ENCODE measurements around the gene USP9Y. TPM values are rescaled to one million over a fixed set of nuclear protein-coding genes. Genes with fewer than 3 reads are reported as not detected.

The USP9Y gene
- total RNA-seq, 1 experiment from 2014 or later: not detected

DNA sequence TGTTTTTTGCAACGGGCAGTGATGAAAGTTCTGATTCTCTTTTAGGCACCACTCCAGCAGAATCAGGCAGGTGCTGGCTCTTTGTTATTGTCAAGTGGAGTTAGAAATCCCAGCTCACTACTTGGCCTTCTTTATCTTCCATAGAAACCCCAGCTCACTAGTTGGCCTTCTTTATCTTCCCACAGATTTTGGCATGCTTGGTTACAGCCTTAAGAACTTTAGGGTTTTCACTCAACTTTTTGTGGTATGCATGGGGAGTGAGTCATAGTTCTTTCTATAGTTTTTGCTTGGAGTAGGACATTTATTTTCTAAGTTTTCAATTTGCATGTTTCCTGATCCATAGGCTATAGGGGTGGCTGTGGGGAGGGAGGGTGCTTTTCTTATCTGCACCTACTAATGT is 55.0 kb downstream of the USP9Y start:
- no peak for DNase-seq (ENCODE audit: low read depth)

DNA sequence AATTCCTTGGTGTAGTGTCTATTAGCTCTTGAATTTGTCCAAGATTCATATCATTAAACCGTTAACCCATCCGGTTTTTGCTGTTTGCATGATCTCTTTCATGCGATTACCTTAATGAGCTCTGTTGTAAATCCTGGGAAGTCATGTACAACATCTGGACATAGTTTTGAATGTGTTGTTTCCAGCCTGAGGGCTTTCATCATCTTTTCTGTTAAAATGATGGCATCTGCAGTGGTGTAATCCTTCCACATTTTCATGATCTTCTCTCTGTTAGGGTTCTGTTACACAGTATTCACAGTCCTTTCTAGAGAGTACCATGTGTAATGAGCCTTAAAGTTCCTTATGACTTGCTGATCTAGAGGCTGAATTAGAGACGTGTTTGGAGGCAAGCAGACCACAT is 64.9 kb downstream of the USP9Y start:
- no peak for DNase-seq (ENCODE audit: low read depth)

DNA sequence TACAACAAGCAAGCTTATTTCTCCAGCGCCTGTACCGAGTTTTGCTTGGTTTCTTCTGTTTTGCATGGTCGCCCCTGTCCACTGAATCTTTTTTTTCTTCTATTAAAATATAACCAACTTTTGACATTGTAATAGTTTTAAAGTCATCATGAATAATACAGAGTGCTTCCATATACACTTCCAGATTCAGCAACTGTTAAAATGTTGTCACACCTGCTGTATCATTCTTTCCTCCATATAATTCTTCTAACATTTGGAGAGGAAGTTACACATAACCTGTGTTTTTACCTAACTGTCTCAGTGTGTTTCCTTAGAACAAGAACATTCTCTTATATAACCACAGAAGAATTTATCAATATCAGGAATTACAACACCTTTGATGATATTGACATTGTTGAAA is 83.5 kb downstream of the USP9Y start:
- no peak for DNase-seq (ENCODE audit: low read depth)

DNA sequence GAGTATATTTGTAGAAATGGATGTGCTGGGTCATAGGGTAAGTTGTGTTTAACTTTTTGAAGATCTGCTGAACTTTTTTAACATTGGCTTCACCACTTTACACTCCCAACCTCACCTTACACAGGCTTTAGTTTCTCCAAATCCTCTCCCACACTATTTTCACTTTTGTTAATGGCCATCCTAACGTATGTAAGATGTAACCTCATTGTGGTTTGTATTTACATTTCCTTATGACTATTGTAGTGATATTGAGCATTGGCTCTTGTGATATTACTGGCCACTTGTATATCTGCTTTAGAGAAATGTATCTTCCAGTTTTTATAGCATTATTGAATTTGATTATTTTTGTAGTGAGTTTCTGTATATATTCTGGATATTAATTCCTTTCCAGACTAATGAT is 93.0 kb downstream of the USP9Y start:
- no peak for DNase-seq (ENCODE audit: low read depth)

DNA sequence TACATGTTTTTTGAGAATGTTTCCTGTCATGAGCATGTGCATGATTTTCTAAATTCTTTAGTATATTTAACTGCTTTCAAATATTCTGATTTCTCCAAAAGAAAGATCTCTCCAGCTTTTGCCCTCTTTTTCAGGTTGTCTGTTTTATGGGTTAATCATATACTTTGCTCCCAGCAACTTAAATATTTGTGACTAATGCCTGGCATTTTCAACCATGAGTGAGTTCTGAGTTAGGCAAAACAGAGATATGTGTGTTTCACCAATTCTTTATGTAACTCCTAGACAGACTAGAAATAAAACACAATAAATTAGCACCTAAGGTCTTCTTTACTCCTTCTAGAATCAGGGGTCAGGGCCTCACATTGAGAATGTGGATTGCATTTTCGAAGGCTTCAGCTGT is 107.0 kb downstream of the USP9Y start:
- DNase-seq (ENCODE audit: low read depth): no peak

DNA sequence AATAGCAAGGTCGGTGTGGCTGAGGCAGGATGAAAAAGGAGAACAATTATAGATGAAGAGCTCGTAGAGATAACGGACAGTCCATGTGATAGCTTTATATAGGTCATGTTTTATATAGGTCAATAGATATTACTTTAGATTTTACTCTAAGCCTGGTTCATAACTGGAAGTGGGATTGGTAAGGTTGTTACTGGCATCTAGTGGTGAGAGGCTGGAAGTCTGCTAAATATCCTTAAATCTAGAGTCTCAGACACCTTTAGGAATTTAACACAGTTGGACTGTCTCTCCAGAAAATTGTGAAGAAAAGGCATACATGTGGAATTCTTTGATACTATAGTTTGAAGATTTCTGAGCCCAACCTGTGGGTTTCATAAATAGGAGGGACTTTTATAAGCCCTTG is 108.0 kb downstream of the USP9Y start:
- no peak for DNase-seq (ENCODE audit: low read depth)

DNA sequence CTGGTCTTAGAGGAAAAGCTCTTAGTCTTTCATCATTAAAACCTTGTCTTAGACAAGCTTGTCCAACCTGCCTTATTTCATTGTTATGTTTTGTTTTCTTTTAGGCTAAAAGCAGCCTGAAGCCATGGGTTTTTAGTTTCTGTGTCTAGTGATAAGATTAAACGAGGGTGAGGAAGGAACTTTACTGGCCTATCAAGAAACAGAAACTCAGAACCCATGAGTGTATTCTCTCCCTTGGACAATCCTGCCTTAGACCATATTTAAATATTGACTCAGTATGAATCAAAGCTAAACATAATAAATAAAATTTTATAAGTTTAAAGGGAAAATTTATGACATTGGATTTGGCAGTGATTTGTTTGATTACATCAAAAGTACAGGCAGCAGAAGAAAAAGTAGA is 122.4 kb downstream of the USP9Y start:
- DNase-seq (ENCODE audit: low read depth): no peak

DNA sequence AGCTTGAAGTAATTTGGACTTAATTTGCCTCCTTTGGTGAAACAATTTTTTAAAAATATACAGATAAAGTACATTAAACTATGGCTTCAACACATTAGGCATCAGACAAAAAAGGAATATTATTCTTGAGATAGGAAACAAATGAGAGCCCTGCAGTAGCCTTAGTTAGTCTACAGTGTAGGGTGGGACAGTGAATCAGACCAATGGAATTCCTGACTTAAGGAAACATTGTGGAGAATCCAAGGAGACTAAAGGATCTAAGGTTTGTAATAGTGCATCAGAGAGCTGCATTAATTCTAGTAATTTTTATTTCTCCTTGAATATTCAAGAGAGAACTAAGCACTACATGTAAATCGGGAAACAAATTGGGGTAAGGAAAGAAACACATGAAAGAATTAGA is 125.8 kb downstream of the USP9Y start:
- no peak for DNase-seq (ENCODE audit: low read depth)

DNA sequence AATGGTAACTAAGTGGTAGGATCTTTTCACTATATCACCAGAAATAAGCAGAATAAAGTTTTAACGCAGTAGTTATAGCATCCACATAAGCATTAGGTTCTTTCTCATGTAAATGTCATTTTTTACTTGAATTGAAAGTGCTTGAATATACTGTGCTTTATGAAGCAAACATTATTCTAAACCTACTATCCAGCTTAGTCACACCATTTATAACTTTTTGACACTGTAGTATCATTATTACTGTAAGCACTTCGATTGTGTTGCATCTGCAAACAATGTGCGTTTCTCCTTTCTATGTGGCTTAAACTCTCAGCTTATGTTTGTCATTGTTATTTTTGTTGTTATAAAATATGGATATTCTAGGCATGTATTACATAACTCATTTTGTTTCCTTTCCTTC is 132.3 kb downstream of the USP9Y start:
- DNase-seq (ENCODE audit: low read depth): no peak

DNA sequence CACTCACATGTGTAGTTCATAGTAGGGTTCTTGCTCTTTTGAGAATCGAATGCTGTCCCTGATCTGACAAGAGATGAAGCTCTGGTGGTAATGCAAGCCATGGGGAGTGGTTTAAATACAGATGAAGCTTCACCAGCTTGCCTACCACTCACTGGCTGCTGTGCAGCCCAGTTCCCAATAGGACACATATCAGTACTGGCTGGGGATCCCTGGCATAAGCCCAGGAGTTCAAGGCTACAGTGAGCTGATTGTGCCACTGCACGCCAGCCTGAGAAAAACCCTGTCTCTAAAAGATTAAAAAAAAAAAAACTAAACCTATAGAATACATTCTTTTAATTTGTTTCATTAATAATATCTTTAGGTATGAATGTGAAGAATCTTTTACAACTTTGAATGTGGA is 136.5 kb downstream of the USP9Y start:
- DNase-seq (ENCODE audit: low read depth): no peak

DNA sequence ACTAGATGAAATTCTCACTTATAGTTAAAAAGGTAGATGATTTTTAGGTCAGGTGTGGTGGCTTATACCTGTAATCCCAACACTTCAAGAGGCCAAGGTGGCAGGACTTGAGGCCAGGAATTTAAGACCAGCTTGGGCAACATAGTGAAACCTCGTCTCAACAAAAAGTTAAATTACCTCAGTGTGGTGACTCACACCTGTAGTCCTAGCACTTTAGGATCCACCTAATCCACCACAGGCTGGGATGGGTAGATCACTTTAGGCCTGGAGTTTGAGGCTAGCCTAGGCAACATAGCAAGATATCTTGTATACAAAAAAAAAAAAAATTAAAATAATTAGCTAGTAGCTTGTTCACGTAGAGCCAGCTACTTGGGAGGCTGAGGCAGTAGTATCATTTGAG is 140.3 kb downstream of the USP9Y start:
- no peak for DNase-seq (ENCODE audit: low read depth)

DNA sequence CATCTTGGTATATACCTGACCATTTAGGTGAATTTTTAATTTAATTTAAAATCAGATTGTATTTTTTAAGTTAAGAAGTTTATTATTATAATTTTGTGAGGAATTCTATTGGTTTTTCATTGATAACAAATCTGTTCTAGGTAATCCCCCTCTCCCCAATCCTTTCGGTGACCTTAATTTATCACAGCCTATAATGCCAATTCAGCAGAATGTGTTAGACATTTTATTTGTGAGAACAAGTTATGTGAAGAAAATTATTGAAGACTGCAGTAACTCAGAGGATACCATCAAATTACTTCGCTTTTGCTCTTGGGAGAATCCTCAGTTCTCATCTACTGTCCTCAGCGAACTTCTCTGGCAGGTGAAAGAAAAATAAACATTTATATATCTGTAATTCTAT is 145.8 kb downstream of the USP9Y start:
- DNase-seq (ENCODE audit: low read depth): no peak

DNA sequence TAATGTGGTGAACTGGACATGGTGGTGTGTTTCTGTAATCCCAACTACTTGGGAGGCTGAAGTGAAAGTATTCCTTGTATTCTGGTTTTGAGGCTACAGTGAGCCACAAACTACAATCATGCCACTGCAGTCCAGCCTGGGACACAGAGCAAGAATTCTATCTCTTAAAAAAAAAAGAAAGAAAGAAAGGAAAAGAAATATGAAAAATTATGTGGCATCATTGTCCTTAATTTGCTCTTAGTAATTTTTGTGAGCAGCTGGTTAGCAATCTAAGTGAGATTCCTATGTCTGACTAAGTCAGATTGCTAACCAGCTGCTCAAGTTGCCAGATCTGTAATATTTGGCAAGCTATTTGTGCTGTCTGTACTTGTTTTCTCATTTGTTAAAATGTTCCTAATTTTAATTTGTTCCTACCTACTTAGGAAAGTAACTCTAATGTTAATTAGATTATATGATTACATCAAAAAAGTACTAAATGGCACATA is 154.8 kb downstream of the USP9Y start:
- no peak for DNase-seq (ENCODE audit: low read depth)

DNA sequence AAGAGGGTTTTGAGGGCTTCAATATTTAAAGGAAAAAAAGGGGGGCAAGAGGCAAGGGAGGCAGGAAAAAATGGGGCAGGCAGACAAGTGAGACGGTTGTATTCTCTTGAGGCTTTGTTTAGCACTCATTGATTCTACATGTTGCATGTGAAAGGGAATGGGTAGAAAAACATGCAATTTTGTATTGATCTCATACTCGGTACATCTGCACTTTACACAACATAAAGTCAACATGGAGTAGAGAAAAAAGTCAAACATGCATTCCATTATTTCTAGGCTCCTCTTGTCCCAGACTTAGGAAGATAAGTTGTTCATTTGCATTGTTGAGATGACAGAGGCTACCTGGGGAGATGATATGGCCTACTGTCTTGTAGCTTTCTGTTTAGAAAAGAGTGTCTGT is 166.9 kb downstream of the USP9Y start:
- no peak for DNase-seq (ENCODE audit: low read depth)

DNA sequence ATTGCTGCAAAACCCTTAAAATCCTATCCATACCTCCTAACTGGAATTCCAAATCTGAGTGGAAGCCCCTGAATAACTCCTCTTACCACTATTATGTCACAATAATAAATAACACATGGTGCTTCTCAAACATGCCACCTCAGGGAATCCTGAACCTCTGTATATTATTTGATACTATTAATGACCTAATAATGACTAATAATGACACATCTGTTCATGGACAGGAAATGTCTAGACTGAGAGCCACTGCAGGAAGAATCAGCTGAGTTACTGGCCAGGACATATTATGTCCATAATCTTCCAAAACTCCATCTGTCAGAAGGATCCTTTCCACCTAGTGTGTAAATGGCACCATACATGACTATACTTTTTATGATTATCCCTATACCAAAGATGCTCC is 195.9 kb downstream of the USP9Y start:
- no peak for DNase-seq (ENCODE audit: low read depth)

DNA sequence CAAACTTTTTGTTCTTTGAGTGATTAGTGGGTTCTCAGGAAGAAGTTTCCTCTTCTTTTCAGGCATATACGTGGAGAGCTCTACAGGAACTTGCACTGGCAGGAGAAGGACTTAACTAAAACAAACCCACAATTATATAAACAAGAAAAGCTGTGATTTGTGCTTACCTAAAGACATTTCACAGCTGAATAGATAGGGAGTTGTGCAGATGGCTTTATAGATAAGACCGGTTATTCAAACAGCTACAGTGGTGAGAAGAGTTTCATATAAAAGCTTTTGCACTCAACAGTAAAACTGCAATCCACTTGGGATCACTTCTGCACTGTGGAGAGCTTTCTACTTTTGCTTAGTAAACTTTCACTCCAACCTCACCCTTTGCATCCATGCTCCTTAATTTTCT is 197.6 kb downstream of the USP9Y start:
- no peak for DNase-seq (ENCODE audit: low read depth)

DNA sequence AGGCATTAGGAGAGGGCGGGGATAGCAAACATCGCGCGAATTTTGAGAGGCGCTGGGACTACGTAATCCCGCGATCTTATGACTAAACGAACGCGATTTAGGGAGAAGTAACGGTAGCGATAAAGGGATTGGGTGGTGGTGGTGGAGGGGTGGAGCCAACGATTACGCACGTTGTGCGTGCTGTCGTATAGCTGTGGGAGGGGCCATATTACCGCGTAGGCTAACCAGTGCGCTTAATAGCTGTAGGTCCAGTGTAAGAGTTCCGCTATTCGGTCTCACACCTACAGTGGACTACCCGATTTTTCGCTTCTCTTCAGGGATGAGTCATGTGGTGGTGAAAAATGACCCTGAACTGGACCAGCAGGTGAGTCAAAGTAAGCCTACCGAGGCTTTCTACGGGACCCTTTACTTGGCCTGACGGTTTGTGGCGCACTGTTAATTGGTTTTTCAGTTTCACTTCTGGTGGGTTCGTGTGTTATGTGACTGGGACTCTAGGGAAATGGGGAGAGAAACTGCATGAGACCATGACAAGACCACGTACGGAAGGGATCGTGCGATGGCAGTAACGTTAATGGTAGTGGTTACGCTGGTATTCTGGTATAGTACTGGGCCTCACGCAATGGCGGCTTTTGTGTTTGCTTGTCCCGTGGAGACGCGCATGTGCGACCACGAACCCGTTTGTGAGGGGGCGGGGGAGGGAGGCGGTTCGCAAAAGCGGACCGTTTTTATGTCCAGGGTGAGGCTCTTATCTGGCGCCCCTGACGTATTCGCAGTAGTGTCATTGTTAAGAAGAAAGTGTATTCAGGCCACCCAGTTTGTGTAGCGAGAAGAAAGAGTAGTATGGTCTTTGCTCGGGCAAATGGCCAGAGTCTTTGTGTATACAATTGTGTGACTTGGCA is 203.8 kb downstream of the USP9Y start, which contains the start of gene DDX3Y:
Gene DDX3Y, plus strand, starts transcription at position 251 of the 899 bp plus-strand sequence. Its CDS starts 69 bp downstream, at position 320.
- DNase-seq (ENCODE audit: low read depth): no peak

DNA sequence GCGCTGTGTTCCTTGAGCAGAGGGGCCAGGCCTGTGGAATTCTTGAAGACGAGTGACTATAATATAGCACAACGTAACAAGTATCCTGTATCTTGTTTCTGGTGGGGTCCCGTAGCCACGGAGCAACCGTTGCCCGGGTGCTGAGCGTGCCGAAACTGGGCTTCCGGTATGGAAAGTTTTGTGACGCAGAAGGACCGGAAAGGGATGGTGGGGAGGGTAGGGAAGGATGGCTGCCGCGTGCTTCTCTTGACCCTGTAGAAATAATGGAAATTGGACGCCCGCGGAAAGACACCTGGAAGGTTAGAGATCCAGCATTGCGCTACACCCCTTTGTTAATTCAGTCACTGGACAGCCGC is 204.5 kb downstream of the USP9Y start:
- DNase-seq (ENCODE audit: low read depth): no peak

DNA sequence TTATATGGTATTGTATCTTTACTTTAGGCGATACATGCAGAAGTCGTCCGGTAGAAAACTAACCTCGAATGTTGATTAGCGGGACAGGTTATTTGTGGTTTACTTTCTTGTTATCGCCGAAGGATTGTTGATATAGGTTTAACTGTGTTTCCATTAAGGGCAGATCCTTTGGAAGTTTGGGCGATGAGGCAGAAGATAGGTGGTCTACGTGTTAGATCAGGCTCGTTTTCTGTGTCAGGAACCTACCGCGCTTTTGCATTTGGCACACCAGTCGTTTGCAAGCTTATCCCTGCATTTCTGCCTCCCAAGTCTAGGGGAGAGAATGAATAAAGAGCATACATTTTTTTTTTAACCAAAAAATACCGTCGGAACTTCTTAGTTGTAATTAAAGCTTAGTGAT is 204.9 kb downstream of the USP9Y start:
- no peak for DNase-seq (ENCODE audit: low read depth)

Other genes with a start within 250 kb of the USP9Y start
- 0.57 TPM in 1 of 2 replicates, not detected in the other for gene DDX3Y, start 203.6 kb downstream of the USP9Y start, total RNA-seq (2014; rRNA removed; shearing (Covaris generic))

All from Daoy (cell line).